Measurements from ENCODE around the gene CAPN14.

The CAPN14 gene

DNA sequence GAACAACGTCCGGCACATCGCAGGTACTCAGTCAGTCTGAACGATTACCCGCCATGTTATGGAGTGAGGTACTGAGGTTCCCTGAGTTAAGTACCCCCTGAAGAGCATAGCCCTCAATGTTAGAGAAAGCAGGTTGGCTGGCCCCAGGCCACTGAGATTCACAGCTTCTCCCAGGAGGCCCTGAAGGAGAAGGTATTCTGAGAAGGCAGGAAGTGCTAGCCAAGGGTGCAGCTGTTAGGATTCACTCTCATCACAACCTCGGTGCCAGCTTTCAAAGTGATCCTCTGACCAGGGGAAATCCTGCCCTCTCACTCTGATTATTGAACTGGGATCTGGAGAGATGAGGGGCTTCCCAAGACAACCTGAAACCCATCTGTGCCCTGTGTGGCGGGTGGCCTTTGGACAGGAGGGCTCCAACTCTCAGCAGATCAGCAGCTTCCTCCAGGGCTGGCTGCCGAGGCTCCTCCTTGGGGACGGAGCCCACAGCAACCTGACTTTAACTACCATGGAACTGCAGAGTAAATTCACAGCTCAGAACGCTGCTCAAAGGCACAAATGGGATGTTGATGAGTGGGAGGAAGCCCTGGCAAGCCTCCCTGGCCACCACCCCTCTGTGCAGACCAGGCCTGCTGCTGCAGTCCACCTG is 24.4 kb upstream of the CAPN14 start:
- DNase-seq, result no peak

DNA sequence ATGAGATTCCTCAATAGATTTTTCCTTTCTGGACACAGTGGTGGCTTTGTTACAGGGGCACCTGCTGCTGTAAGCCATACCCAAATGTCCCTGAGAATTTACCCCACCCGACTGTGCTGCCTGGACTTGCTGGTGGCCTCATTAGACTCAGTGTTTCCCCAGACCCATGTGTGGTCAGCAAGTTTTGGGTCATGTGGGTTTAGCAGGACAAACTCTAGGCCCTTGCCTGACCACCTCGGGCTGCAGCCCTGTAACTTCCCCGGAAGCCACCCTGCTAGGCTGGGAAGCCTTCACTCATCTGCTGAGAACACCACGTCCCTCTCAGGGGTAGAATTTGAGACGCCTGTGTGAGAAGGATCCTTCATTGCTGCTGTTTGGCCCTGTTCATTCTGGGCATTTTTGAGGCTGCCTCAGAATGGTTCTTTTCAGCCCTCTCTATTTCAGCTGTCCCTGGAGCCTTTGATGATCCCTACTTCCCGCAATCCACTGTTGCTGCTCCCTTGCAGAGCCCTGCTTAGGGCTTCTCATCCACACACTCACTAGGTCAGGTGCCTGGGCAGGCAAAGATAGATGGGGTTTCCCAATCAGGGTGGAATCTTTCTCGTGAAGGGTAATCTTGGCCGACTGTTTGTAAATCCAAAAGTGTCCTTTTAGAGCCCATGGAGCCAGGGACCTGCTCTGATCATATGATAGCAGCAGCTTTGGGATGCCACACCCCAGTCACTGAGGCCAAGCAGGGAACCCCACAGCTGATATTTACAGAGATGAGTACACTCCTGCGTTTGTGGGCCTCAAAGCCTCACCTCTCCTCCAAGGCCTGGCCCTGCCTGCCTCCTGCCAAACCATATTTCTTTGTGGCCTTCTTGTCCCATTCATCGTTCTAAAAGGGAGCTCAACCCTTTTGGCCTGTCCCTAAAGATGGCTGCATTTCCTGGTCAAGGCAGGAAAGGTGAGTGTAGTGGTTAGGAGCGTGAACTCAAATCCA is 23.4 kb upstream of the CAPN14 start:
- DNase-seq, result no peak

DNA sequence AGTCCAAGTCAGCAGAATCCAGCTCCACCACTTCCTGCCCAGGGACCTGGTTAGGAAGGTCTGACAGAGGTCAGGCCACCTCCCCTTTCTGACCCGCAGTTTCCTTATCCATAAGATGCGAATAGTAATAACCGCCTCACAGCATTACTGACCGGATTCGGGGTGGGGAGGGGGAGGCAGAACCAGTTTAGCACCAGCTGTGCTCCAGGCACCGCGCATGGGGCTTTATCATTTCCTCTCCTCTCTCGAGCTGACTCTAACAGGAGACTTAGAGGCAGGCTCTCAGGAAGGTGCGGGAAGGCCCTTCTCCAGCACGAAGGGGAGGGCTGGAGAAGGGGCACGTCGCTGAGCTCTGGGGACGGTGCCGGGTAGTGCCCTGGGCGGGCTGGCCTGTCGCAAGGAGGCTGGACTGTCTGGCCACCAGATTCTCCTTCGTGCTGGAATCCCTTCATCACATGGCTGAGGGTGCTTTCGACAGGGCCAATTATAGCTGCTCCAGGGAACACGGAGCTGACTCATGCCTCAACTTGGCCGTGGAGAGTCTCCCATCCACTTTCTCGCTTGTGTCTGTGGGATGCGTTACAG is 22.4 kb upstream of the CAPN14 start:
- DNase-seq, result no peak

DNA sequence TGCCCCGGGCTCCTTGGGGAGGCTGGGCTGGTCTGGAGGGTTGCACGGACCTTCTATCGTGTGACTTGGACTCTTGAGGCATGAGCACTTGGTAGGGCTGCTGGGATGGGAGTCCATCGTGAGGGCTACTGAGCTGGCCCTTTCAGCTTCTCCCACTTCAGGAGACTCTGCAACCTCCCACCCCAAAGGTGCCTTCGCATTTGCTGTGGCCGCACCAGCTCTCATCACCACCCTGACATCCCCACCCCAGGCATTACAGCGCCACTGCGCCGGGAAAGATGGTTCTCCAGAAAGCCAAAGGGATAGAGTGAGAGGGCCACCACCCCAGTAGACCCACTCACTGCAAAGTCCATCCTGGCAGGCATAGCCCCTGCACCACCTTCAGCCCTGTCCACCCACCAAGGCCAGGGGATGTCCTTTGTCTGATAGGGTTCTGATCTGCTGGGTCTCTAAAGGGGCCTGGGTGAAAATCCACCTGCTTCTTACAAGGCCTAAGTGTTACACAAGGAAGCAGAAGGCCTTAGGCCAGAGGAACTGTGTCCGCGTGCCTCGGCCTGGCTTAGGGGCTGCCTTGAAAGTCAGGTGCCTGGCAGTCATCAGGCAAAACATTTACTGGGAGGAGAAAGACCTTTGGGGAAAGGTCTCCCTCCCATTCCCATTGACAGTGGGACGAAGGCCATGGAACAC is 21.7 kb upstream of the CAPN14 start:
- no peak for DNase-seq

DNA sequence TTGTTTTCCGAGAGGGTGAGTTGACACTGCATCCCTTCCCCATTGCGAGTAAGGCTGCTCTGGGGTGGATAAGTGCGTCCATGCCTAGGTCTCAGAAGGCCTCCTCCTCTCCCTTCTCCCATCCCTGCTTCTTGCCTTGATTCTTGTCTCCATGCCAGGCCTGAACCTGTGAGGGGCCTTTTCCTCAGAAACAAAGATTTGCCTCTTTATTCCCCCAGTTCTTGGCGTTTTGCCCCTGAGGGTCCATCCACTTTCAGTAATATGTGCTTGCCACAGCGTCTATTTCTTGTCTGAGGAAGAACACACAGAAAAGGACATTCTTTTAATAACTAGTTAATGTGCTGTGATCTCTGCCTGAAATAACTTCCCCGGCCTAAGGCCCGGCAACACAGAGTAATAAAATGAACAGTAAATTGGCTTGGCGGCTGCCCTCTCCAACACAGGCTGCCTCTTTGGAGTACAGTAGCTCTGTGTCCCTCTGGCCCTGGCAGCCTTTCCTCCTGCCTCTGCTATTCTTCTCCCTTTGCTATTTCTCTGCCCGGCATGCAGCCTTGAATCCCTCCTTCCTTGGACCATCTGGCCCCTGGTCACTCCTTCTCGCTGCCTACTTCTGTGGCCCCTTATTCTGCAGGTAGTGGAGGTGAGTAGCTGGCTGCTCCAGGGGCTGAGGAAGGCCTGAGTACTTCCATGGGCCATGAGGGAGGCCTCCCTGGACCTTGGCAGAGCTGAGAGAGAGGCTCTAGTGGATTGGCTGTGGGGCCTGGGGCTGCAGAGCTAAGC is 21.0 kb upstream of the CAPN14 start:
- no peak for DNase-seq

DNA sequence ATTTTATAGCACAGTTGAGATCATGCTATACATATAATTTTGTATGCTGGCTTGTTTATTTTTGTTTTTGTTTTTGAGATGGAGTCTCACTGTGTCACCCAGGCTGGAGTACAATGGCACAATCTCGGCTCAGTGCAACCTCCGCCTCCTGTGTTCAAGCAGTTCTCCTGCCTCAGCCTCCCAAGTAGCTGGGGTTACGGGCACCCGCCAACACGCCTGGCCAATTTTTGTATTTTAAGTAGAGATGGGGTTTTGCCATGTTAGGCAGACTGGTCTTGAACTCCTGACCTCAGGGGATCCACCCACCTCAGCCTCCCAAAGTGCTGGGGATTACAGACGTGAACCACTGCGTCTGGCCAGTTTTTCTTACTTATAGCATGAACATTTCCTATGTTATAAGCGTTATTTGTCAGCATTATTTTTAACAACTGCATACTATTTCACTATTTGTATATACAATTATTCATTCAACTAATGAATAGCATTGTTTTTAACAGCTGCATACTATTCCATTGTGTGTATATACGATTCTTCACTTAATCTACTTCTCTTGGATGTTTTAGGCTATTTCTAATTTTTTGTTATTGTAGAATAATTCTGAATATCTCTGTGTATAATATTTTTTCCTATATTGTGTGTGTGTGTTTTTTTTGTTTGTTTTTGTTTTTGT is 20.2 kb upstream of the CAPN14 start:
- no peak for DNase-seq

DNA sequence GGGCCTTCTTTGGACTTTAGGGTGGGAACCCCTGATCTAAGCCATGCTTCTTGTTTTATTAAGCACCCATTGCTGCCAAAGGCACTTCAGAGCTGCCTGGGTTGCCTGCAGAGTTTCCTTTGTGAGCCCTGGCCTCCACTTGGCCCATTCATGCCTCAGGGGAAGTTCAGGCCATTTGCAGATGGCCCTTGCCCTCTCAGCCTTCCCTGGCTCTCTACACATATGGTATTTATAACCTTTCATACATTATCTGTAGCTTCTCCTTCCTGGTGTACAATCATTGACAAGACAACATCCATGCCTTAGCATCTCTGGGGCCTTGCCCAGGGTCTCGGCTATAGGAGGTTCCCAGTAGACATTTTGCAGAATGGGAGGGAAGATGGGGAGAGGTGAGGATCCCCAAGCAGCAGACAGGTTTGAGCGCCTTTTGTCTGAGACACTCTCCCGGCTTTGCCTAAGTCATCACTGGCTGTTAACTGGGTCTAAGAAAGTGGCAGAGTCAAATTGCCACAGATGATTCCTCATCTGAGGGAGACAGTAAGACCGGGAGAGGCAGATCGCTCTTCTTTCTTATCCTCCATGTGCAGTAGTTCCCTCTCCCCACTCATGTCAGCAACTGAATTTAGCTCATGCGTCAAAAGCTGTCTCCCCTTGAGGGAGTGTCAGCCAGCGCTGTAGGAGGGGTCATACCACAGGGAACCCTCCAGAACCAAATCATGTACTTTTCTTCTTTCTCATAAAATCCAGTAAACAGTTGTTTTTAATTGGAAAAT is 19.3 kb upstream of the CAPN14 start:
- DNase-seq, result no peak

DNA sequence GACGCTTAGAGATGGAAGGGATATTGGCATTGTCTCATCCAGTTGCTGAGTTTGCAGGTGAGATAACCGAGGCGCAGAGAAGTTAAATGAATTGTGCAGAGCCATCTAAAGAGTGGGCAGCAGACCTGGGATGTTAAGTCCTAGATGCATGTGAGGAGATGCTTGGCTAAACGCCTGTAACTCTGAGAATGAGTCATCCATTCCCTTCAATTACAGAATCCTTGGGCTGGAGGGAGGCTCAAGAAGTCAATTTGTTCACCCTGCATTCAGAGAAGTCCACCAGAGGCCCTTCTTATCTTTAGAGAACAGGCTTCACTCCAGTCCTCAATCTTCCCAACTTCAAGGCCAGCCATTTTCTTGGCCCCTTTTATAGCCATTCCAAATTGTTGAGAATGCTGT is 18.2 kb upstream of the CAPN14 start:
- no peak for DNase-seq

DNA sequence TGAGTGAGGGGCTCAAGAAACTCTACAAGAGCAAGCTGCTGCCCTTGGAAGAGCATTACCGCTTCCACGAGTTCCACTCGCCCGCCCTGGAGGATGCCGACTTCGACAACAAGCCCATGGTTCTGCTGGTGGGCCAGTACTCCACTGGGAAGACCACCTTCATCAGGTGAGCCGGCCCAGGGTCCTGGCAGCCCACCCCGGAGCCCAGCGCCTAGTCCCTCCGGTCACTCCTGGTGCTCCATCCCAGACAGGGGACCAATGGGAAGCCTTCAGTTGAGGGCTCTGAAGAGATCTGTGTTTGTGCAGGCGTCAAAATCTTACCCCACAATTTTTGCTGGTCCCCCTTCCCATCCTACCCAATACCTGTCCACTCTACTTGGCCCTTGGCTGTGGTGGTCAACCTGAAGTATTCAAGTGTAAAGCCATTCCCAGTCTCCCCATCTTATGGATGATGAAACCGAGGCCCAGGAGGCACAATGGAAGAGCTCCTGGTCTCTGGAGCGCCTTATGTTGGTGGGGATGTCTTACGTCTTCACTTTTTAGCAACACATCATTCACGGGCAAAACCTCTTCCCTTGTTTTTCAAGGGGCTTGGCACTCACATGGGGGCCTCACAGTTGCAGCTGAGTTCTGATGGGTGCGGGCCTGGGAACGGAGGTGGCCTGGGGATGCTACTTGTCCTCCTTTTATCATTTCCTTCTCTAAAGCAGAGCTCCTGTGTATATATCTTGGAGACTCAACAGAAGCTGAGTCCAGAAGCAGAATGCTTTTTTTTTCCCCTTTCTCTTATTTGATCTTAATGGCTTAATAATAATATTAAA is 17.6 kb upstream of the CAPN14 start:
- no peak for DNase-seq

DNA sequence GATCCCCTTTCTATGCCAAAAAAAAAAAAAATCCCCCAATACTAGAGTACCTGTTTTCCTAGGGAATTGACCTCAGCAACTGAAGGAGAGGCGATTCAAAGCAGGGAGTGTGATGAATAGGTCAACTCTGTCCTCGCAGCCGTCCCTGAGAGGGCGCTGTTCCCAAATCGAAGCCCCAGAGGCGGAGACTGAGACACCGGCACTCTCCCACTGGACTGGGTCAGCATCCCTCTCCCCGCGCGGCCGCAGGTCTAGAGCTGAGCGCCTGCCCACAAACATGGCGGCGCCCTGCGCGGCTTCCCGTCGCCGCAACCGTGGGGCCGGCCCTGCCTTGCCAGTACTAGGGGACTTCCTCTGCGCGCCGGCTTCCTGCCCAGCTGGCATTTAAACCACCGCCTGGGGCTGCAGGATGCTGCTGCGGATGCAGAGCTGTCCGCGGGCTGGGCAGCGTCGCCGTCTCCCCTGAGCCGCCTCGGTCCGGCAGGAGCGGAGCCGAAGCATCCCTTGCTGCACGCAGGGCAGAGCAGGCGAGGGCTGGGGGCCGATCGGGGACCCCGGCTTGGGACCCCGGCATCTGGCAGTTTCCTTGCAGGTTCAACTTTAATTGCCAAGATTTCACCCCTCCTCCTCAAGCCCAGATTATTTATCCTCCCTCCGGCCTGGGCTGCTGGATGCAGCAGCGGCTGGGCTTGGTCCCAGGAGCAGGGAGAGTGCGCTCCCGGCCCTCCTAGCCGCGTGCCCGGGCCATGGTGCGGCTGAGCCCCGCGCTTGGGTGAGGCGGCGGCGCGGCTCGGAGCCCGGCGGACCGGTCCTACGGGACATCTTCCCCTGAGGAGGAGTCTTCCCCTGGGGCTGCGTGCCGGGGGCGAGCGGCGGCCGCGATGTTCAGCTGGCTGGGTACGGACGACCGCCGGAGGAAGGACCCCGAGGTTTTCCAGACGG is 16.7 kb upstream of the CAPN14 start, which contains the start of gene EHD3:
TSS of gene EHD3 (plus strand) at position 412 of the 942 bp plus-strand sequence. CDS start at position 882, 470 bp downstream.
- peak; percentile 80 to 86 for DNase-seq

DNA sequence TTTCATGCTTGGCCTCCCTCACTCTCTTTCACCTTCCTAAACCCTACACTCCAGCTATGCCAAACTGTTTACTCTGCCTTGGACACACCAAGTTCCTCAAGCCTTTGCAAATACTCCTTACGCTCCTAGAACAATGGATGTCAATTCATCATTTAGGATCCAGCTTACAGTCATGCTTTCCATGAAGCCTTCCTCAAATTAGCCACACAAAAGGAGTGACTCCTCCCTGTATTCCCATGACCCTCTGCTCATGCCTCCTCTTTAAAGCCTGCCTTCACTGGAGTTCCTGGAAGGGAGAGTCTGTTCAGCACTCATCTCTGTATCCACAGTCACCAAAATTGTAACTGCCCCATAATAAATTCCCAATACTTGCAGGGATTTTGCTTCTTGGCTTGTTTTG is 15.9 kb upstream of the CAPN14 start:
- DNase-seq, result no peak

DNA sequence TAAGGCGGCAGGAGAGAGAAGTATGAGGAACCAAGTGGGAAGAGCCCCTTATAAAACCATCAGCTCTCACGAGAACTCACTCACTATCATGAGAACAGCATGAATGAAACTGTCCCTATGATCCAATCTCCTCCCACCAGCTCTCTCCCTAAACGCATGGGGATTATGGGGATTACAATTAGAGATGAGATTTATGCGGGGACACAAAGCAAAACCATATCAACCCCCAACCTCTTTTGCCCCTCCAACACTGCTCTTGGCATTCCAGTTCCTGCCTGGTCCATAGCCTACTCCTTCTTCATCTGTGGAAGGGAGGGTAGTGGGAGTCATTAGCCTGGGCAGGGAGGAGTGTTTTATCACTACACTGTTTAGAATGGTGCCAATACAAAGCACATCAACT is 15.3 kb upstream of the CAPN14 start:
- DNase-seq, result no peak

DNA sequence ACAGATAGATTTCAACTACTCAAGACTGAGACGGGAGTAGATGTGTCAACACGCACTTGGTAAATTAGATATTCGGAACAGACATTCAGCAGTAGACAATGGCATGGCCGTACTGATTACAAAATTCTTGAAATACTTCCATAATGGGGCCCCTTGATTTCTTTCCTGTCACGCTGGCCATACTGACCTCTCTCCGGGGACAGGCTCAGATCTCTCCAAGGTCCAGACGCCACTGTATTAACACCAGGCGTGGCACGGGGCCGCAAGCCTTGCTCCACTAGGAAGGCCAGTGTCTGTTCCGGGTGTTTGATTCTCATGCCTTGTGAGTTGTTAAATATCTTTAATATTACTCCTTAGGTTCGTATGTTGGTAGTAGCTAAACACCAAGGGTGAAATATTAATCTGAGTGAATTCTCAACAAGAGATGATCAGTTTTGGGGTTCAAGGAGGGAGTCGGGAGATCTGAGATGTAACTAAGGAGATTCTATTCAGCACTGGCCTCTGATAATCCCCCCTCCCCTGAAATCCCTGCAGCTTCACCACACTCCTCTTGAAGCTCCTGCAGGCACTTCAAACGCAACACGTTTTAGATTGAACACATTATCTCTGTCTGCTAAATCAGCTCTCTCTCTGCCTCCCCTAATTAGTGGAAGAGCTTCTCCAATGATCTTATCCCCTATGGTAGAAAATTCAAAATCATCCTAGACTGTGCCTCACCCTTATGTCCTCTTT is 14.4 kb upstream of the CAPN14 start:
- no peak for DNase-seq

DNA sequence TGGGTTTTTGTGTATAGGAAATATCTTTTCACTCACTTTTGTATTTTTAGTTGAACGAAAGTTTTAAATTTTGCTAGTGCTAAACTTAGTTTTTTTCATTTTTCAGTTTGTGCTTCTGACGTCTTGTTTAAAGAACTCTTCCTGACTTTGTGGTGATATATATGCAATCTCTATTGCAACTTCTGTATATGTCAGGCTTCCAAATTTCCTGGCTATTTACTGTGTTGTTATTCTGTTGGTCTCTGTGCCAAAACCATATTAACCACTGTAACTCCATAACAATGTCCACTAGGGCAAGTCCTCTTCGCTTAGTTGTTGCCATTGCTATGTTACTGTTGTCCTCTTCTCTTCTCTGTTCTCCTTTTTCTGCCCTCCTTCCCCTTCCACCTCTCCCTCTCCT is 13.4 kb upstream of the CAPN14 start:
- no peak for DNase-seq

DNA sequence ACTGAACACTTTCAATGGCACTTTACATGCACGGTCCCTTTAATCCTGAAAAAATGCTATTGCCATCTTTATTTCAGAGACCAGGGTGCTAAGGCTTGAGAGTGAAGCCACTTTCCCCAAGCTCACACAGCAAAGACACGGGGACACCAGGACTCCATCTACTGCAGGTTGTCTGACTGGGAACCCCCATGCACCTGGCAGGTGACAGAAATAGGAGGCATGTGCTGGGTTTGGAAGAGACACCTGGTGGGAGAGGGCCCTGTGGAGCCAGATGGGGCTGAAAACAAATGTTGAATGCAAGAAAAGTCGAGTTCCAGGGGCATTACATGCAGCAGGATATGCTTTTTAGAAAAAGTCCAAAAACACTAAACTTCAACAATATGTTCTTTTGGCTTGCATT is 11.4 kb upstream of the CAPN14 start:
- no peak for DNase-seq

DNA sequence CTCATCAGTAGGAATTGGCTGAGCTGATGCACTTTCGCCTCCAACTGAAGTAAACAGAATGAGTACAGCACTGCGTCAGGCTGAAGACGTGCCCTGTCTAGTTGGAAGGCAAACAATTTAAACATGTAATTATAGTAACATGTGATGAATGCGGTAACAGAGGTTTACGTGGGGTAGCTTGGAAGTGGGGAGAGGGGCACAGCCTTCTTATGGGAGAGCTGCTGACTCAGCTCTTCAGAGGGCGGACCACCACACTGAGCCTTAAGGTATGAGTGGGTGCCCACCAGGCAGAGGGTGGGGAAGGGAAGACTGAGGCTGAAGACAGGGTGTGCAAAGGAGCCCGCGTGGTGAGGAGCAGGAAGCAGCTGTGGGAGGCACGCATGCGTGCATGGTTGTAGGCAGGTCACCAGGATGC is 10.4 kb upstream of the CAPN14 start:
- DNase-seq, result no peak

DNA sequence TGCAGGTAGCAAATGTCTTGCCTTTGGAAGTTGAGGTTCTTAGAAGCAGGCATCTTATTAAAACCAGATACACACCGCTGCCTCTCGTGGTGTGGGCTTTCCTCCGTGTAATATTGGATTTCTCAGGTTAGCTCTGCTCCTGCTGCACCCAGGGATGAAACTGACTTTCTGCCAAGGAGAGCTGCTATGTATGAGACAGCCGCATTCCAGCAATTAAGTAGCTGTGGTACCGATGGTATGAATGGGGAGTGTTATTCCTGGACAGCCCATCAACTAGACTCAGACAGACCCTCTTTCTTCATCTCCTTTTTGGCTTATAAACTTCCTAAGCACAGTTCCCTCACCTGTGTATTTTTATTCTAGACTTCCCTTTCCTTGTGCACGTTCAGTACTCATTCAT is 9.8 kb upstream of the CAPN14 start:
- no peak for DNase-seq

DNA sequence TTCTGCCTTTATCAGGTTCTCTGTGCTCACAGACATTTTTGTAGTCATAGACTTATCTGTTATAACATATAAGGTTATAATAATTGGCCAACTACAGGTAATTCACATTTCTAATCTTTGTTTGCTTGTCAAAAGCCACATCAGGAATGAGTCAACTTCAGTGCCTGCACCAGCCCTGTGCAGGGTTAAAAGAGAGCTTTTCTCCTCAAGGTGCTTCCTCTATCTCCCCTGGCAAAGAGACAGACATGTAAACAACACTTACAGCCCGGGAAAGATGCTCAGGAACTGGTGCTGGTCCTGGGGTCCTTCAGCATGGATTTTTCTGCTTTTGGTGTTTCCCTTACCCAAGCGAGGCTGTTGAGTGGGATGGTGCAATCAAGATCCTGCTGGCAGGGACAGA is 9.0 kb upstream of the CAPN14 start:
- no peak for DNase-seq
